HG03342 (cell line): ENCODE measurements around the gene ZNF474.

Experiments used
- ATAC-seq: cut with Tn5 transposase; IDR thresholded peaks from one replicate; pipeline ENCODE4 v1.9.1; 2021; ENCODE audit warnings: mild to moderate bottlenecking, moderate library complexity; ENCODE audit not compliant: unreplicated experiment

ZNF474 gene

DNA sequence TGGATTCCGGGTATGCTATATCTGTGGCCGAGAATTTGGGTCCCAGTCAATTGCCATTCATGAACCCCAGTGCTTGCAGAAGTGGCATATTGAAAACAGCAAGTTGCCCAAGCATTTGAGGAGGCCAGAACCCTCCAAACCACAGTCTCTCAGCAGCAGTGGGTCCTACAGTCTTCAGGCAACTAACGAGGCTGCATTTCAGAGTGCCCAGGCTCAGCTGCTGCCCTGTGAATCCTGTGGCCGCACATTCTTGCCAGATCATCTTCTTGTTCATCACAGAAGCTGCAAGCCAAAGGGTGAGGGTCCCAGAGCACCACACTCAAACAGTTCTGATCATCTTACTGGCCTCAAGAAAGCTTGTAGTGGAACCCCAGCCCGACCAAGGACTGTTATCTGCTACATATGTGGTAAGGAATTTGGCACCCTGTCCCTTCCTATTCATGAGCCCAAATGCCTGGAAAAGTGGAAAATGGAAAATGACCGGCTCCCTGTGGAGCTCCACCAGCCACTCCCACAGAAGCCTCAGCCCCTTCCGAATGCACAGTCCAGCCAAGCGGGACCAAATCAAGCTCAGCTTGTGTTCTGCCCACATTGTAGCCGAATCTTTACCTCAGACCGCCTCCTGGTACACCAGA lies 23.0 kb downstream of the ZNF474 start:
- no peak for ATAC-seq

- ATAC-seq = no peak
Measured at GRCh38 chr5:122153230-122153629, 23.9 kb downstream of the ZNF474 start.

GRCh38 chr5:122153774-122154173 lies 24.4 kb downstream of the ZNF474 start:
- ATAC-seq = no peak

DNA sequence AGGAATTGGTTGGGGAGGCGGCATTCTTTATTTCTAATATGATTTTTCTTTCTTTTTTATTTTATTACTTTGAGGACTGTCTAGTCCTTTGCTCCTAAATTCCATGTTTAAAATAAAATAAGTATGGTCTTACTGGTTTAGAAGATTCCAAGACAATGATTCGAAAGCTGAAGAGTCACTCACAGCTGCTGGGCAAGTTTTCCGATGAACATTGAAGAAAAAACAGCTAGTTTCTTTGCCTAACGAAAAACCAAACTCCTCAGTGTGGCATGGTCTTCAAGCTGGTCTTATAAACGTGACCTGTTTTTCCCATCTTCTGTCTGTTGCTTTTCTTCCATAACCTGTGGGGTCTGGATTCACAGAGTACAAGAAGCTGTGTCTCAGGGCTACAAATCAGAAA lies 25.1 kb downstream of the ZNF474 start:
- ATAC-seq = no peak

DNA sequence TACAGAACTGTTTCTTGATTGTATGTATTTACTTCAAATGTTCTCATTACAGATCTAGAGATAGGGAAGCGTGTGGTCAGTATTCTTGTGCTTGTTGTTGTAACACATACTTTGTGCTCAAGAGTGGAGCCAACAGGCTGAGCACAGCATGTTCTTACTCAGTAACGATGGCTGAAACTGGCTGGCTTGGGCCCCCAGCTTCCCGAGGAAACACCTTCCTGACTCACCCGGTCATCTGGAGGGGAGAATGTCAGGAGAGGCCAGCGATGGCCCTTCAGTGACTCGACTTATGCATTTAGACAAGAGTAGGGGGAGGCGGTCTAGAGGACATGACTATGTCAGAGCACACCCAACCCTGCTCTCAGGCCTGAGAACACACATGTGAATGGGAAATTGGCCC lies 25.6 kb downstream of the ZNF474 start:
- no peak for ATAC-seq

DNA sequence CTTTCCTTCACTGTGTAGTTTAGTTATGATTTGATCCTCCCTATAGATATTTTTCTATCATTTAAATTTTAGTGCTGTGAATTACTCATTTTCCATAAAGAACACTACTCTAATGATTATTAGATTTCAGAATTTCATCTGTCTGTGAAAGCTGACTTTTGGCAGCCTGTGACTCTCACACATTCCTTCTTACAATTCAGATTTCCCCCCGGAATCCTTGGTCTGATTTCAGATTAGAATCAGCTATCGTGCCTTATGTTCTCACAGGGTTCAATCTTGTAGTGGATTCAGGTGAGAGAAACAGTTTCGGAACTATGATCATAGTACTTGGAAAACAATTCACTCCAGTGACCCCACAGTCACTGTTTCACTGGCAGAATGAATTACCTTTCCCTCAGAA lies 26.2 kb downstream of the ZNF474 start:
- ATAC-seq = no peak

GRCh38 chr5:122156724-122157325 lies 27.5 kb downstream of the ZNF474 start:
- no peak for ATAC-seq

GRCh38 chr5:122162100-122162638 lies 32.8 kb downstream of the ZNF474 start:
- no peak for ATAC-seq

DNA sequence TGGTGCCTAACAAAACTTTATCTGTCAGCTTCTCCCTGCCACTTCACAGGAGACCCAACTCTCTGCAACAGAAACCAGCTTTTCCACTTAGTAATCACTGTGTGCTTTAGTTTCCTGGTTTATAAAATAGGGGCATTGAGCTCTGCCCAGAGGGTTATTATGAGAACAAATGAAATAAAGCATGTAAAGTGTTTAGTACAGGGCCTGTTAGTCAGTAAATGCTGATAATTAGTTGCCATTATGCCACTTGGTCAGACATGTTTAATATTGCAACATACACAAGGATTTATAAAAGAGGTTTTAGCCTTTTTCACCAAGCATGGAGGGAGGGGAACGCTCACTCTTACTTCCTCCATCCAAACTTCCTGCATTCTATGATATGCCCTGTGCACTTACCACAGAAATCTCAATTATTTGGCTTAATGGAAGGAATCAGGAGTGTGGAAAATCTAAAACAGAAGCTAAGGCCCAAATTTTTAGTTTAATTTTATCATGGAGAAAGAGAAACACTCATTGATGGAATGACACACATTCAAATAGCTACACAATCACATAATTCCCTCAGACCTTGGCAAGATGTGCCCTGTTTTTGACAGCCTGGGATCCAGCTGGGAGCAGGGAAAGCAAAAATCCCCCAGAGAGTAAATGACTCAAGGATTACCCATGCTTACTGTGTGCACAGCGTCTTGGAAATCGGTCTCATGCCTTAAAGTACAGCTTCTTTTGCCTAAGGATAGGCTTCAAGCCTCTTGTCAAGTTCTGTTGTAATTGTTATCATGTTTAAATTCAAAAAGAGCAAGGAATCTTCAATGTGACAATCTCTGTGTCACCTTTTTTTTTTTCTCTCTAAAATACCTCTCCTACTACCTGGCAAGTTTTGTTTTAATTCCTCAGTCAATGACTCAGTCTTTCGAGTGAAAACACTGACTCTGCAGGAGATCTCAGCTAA lies 34.0 kb downstream of the ZNF474 start:
- no peak for ATAC-seq

- no peak for ATAC-seq
Measured at GRCh38 chr5:122164070-122164435, 34.7 kb downstream of the ZNF474 start.

DNA sequence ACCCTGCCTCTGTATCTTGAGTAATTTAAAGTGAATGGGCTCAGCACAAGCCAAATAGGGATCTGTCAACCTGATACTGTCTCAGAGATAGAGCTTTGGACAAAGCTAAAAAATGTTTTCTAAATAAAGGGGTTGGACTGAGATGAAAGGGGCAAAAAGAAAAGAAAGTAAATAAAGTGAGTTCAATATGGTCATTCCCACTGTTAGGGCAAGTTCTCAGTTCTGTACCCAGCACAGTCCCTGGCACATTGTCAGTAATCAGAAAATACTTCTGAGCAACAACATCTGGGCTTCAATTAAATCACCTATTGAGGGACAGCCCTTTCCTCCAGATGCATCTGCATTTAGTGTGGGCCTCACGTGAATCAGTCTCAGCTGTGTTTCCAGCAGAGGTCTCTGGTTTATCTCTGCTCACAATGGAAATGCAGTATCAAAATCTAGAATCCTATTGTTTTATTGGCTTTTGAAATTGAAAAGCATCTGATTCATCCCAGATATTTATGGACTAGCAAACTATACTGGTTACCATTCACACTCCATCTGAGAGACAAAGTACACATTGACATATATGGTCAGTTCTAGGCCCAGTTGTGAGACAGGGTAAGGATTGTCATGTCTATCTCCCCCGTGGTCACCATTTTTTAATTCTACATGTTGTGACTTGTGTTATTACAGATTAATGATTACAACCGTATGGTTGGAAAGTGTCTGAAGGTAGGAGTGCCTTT lies 35.6 kb downstream of the ZNF474 start:
- no peak for ATAC-seq

GRCh38 chr5:122165559-122166078 lies 36.3 kb downstream of the ZNF474 start:
- no peak for ATAC-seq

GRCh38 chr5:122169350-122170103 lies 40.2 kb downstream of the ZNF474 start:
- ATAC-seq = no peak

GRCh38 chr5:122170620-122171019 lies 41.3 kb downstream of the ZNF474 start:
- ATAC-seq = no peak

- ATAC-seq = no peak
Measured at GRCh38 chr5:122172207-122172606, 42.9 kb downstream of the ZNF474 start.

- ATAC-seq = no peak
Measured at GRCh38 chr5:122173474-122174415, 44.4 kb downstream of the ZNF474 start.

DNA sequence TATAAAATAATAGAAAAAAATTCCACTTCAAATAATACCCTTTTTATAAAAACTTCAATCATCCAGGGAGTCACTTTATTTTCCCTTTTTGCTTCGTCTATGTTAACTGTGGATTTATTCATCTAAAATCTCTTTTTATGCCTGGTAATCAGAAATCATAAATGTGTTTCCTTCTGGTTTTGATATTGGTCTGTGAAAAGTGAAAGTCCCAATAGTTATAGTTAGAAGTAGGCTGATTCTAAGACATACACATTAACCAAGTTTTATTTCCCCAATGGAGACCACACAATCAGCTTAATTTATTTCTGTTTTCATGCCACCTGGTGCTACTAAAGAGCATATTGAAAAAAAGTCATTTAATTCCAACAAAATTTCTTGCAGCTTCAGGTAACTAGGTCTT lies 45.7 kb downstream of the ZNF474 start:
- ATAC-seq = no peak

DNA sequence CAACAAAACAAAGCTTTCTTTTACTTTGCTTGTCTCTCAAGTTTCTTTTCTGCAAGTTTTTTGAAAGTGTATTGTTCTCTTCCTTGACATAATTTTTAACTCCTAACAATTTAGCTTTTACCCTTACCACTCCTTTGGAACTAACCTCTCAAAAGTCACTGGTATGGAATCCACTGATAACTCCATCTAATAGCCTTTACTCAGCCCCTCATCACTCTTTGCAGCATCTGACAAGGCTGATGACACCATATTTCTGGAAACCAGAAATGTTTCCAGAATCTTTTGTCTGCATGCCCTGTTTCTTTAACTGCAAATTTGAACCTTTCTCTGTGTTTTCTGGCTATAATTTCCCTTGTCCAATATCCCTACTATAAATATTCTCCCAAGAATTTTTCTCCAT lies 46.5 kb downstream of the ZNF474 start:
- no peak for ATAC-seq

GRCh38 chr5:122177161-122177560 lies 47.8 kb downstream of the ZNF474 start:
- no peak for ATAC-seq
